A375 (cell line): ENCODE measurements around the gene TMEM92. TPM values are rescaled to one million over a fixed set of nuclear protein-coding genes. Genes with fewer than 3 reads are reported as not detected.

Experiments used
- small RNA-seq: library from RNA; depleted of rRNA; stranded (forward); fragments of <200 nt; gene quantifications from one replicate; pipeline ENCODE3, GENCODE V24; 2014
- total RNA-seq: library from RNA; depleted of rRNA; stranded (reverse); fragments of >200 nt; shearing (Covaris generic); gene quantifications from 2 replicates; pipeline ENCODE4 v1.2.3, GENCODE V29; 2014; rRNA removed

The TMEM92 gene
- 0.19 and 0.21 TPM in 2 replicates for total RNA-seq

DNA sequence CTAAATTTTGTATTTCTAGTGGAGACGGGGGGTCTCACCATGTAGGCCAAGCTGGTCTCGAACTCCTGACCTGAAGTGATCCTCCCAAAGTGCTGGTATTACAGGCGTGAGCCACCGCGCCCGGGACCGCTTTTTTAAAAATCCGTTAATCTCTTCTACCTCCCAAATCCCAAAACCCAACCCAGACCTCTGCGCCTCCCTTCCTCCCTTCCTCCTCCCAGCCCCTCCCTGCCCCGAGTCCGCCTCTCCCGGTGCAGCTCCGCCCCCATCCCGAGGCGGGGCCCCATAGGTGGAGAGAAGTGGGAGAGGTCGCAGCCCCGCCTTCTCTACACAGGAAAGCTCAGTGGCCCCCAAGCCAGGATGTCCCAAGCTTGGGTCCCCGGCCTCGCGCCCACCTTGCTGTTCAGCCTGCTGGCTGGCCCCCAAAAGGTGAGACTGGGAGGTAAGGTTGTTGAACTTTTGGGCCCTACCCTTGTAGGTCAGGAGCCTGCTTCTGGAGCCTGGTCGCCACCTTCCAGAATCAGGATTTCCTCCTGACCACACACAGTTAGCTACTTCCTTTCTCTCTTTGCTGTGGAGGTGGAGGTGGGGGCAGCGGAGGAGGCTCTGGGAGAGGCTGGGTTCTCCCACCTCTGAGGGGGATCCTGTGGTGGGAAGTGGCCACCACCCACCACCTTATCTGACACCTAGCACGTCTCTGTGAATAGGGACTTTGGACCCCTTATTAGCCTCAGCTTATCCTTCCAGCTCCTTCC, at the start of gene TMEM92:
TMEM92 (plus strand) TSS at position 325 of the 755 bp plus-strand sequence; CDS start at position 361, 36 bp downstream.

Small RNA genes lying within 50 kb of the gene (small RNA-seq; reads per million reads assigned to genes)
- not detected for gene SUMO2P7

Other genes with a start within 250 kb of the TMEM92 start
- gene ITGA3, start 218.4 kb upstream of the TMEM92 start, total RNA-seq, result 360 and 393 TPM in 2 replicates
- 9.6 and 14.0 TPM in 2 replicates for gene PDK2, start 179.1 kb upstream of the TMEM92 start, total RNA-seq
- 0.87 and 2.8 TPM in 2 replicates for gene SAMD14, start 144.3 kb upstream of the TMEM92 start, total RNA-seq
- gene PPP1R9B, start 123.8 kb upstream of the TMEM92 start, total RNA-seq, result 46.2 and 52.8 TPM in 2 replicates
- not detected in 2 replicates for gene SGCA, start 108.5 kb upstream of the TMEM92 start, total RNA-seq
- gene COL1A1, start 72.8 kb upstream of the TMEM92 start, total RNA-seq, result 0.30 and 0.45 TPM in 2 replicates
- 33.5 and 34.5 TPM in 2 replicates for gene XYLT2, start 71.7 kb downstream of the TMEM92 start, total RNA-seq
- 97.8 and 107 TPM in 2 replicates for gene MRPL27, start 98.7 kb downstream of the TMEM92 start, total RNA-seq
- gene EME1, start 98.8 kb downstream of the TMEM92 start, total RNA-seq, result 27.2 and 31.6 TPM in 2 replicates
- gene LRRC59, start 123.1 kb downstream of the TMEM92 start, total RNA-seq, result 167 and 171 TPM in 2 replicates
- 16.6 and 18.0 TPM in 2 replicates for gene ACSF2, start 151.8 kb downstream of the TMEM92 start, total RNA-seq
- not detected in 2 replicates for gene CHAD, start 194.4 kb downstream of the TMEM92 start, total RNA-seq
- 34.4 and 37.4 TPM in 2 replicates for gene RSAD1, start 204.4 kb downstream of the TMEM92 start, total RNA-seq
- 1.7 and 2.0 TPM in 2 replicates for gene MYCBPAP, start 234.0 kb downstream of the TMEM92 start, total RNA-seq